ENCODE results near the gene TTC12.

DNA sequence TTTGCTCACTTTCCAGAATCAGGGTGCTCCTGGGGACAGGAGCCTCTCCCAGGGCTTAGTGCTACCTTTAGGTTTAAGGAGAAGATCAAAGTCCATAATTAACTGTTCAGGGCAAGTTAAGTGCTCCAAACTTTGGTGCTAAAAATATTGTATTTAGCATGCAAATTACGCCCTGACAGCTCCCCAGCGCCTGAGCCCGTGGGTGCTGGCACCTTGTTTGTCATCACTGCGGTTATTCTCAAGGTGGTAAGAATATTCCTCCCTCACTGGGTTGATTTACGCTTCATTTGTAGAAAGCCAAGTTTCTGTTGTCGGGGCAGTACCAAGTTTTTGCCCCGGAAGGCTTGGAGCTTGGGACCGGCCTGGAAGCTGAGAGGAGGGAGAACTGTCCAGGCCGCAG lies 94.5 kb downstream of the TTC12 start:
- TF ChIP-seq, protein P1, sequence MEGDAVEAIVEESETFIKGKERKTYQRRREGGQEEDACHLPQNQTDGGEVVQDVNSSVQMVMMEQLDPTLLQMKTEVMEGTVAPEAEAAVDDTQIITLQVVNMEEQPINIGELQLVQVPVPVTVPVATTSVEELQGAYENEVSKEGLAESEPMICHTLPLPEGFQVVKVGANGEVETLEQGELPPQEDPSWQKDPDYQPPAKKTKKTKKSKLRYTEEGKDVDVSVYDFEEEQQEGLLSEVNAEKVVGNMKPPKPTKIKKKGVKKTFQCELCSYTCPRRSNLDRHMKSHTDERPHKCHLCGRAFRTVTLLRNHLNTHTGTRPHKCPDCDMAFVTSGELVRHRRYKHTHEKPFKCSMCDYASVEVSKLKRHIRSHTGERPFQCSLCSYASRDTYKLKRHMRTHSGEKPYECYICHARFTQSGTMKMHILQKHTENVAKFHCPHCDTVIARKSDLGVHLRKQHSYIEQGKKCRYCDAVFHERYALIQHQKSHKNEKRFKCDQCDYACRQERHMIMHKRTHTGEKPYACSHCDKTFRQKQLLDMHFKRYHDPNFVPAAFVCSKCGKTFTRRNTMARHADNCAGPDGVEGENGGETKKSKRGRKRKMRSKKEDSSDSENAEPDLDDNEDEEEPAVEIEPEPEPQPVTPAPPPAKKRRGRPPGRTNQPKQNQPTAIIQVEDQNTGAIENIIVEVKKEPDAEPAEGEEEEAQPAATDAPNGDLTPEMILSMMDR (IDR thresholded peaks at IDR 0.05; ENCODE audit: low read length): no peak
- TF ChIP-seq EZH2 (optimal IDR thresholded peaks at IDR 0.05; ENCODE audit: low read depth, low read length): no peak
- no peak for TF ChIP-seq EZH2phosphoT487 (IDR thresholded peaks at IDR 0.05; ENCODE audit: low read length)
